ENCODE results near the gene KLRF2.
"Not testable (repeated sequence)": the region's sequence is repeated elsewhere in the genome, so short reads cannot be mapped to it uniquely, and the experiment has no call there.

KLRF2 gene

GRCh38 chr12:9867531-9867930 lies 13.8 kb upstream of the KLRF2 start:
- H3K36me3 ChIP-seq (ENCODE audit: insufficient read depth, low read length), result 0 out of 2 replicates have a peak, but pooled peaks cover 3% of the 10 kb centered on the region
- H3K27ac ChIP-seq (ENCODE audit: low read depth, low read length), result peak overlapping the region; percentile 37; the same call in 1 of the 2 replicates
- peaks cover 12% of the 10 kb centered on the region for H3K4me1 ChIP-seq (ENCODE audit: control insufficient read depth, insufficient read depth, low read length, unreplicated experiment)
- H2AFZ ChIP-seq (ENCODE audit: low read length, unreplicated experiment), result peak overlapping the region; percentile 14
- no peaks in the 10 kb centered on the region for H3K27me3 ChIP-seq (ENCODE audit: insufficient read depth, low read length)
- H3K4me3 ChIP-seq (ENCODE audit: low read depth, low read length), result peak overlapping the region; percentile 77
- peaks cover 40% of the 10 kb centered on the region for H3K79me2 ChIP-seq (ENCODE audit: control insufficient read depth, insufficient read depth, low read length, unreplicated experiment)

- Histone ChIP-seq H3K4me1 (ENCODE audit: control insufficient read depth, insufficient read depth, low read length, unreplicated experiment) (peaks cover 12% of the 10 kb centered on the region), H3K27me3 (ENCODE audit: insufficient read depth, low read length) (no peaks in the 10 kb centered on the region), H3K79me2 (ENCODE audit: control insufficient read depth, insufficient read depth, low read length, unreplicated experiment) (peaks cover 38% of the 10 kb centered on the region), H3K36me3 (ENCODE audit: insufficient read depth, low read length) (0 out of 2 replicates have a peak, but pooled peaks cover 3% of the 10 kb centered on the region), H3K4me3 (ENCODE audit: low read depth, low read length) (peak overlapping the region; percentile 77), H2AFZ (ENCODE audit: low read length, unreplicated experiment) (peak overlapping the region; percentile 9), H3K27ac (ENCODE audit: low read depth, low read length) (peak overlapping the region; percentile 89)
These were observed 12.9 kb upstream of the KLRF2 start for GRCh38 chr12:9868311-9868801.

- Histone ChIP-seq H2AFZ (ENCODE audit: low read length, unreplicated experiment) (peak overlapping the region; percentile 94), H3K27me3 (ENCODE audit: insufficient read depth, low read length) (no peaks in the 10 kb centered on the region), H3K4me3 (ENCODE audit: low read depth, low read length) (peak overlapping the region; percentile 77)
These were observed 12.4 kb upstream of the KLRF2 start for GRCh38 chr12:9868951-9869306.

GRCh38 chr12:9869307-9870161 lies 11.8 kb upstream of the KLRF2 start, which contains the start of gene CLEC2B:
CLEC2B (minus strand) TSS chr12:9869354.
- H3K36me3 ChIP-seq (ENCODE audit: insufficient read depth, low read length), result no peaks in the 10 kb centered on the region
- H3K27me3 ChIP-seq (ENCODE audit: insufficient read depth, low read length), result no peaks in the 10 kb centered on the region
- peaks cover 12% of the 10 kb centered on the region for H3K4me1 ChIP-seq (ENCODE audit: control insufficient read depth, insufficient read depth, low read length, unreplicated experiment)
- H2AFZ ChIP-seq (ENCODE audit: low read length, unreplicated experiment), result peak within 1 kb of the TSS; percentile 94
- peaks cover 30% of the 10 kb centered on the region for H3K79me2 ChIP-seq (ENCODE audit: control insufficient read depth, insufficient read depth, low read length, unreplicated experiment)
- H3K27ac ChIP-seq (ENCODE audit: low read depth, low read length), result peak within 1 kb of the TSS; percentile 89
- peak within 1 kb of the TSS; percentile 77 for H3K4me3 ChIP-seq (ENCODE audit: low read depth, low read length)

More at GRCh38 chr12:9868951-9869306, 12.4 kb upstream of the KLRF2 start:
- Histone ChIP-seq H3K79me2 (ENCODE audit: control insufficient read depth, insufficient read depth, low read length, unreplicated experiment) (peaks cover 33% of the 10 kb centered on the region), H3K4me1 (ENCODE audit: control insufficient read depth, insufficient read depth, low read length, unreplicated experiment) (peaks cover 12% of the 10 kb centered on the region), H3K36me3 (ENCODE audit: insufficient read depth, low read length) (0 out of 2 replicates have a peak, but pooled peaks cover under 1% of the 10 kb centered on the region), H3K27ac (ENCODE audit: low read depth, low read length) (peak overlapping the region; percentile 89)

- peaks cover 28% of the 10 kb centered on the region for H3K79me2 ChIP-seq (ENCODE audit: control insufficient read depth, insufficient read depth, low read length, unreplicated experiment)
- peak overlapping the region; percentile 94 for H2AFZ ChIP-seq (ENCODE audit: low read length, unreplicated experiment)
- no peaks in the 10 kb centered on the region for H3K27me3 ChIP-seq (ENCODE audit: insufficient read depth, low read length)
- no peaks in the 10 kb centered on the region for H3K36me3 ChIP-seq (ENCODE audit: insufficient read depth, low read length)
- peak overlapping the region; percentile 77 for H3K4me3 ChIP-seq (ENCODE audit: low read depth, low read length)
- peak overlapping the region; percentile 89 for H3K27ac ChIP-seq (ENCODE audit: low read depth, low read length)
- peaks cover 12% of the 10 kb centered on the region for H3K4me1 ChIP-seq (ENCODE audit: control insufficient read depth, insufficient read depth, low read length, unreplicated experiment)
These were observed 10.9 kb upstream of the KLRF2 start for GRCh38 chr12:9870286-9870866.

GRCh38 chr12:9872162-9872561 lies 9.1 kb upstream of the KLRF2 start:
- H3K27ac ChIP-seq (ENCODE audit: low read depth, low read length), result no peak overlapping the region
- H3K79me2 ChIP-seq (ENCODE audit: control insufficient read depth, insufficient read depth, low read length, unreplicated experiment), result peaks cover 13% of the 10 kb centered on the region

GRCh38 chr12:9872742-9873141 lies 8.5 kb upstream of the KLRF2 start:
- no peak overlapping the region for H2AFZ ChIP-seq (ENCODE audit: low read length, unreplicated experiment)
- H3K27me3 ChIP-seq (ENCODE audit: insufficient read depth, low read length), result no peaks in the 10 kb centered on the region
- H3K27ac ChIP-seq (ENCODE audit: low read depth, low read length), result no peak overlapping the region
- H3K79me2 ChIP-seq (ENCODE audit: control insufficient read depth, insufficient read depth, low read length, unreplicated experiment), result peaks cover 7% of the 10 kb centered on the region
- peaks cover 6% of the 10 kb centered on the region for H3K4me1 ChIP-seq (ENCODE audit: control insufficient read depth, insufficient read depth, low read length, unreplicated experiment)
- no peak overlapping the region for H3K4me3 ChIP-seq (ENCODE audit: low read depth, low read length)
- H3K36me3 ChIP-seq (ENCODE audit: insufficient read depth, low read length), result no peaks in the 10 kb centered on the region

More at GRCh38 chr12:9872162-9872561, 9.1 kb upstream of the KLRF2 start:
- peaks cover 6% of the 10 kb centered on the region for H3K4me1 ChIP-seq (ENCODE audit: control insufficient read depth, insufficient read depth, low read length, unreplicated experiment)
- H3K36me3 ChIP-seq (ENCODE audit: insufficient read depth, low read length), result no peaks in the 10 kb centered on the region
- no peaks in the 10 kb centered on the region for H3K27me3 ChIP-seq (ENCODE audit: insufficient read depth, low read length)
- H3K4me3 ChIP-seq (ENCODE audit: low read depth, low read length), result no peak overlapping the region
- H2AFZ ChIP-seq (ENCODE audit: low read length, unreplicated experiment), result no peak overlapping the region

GRCh38 chr12:9876120-9876519 lies 5.2 kb upstream of the KLRF2 start:
- not testable (repeated sequence) for H3K36me3 ChIP-seq (ENCODE audit: insufficient read depth, low read length); H2AFZ ChIP-seq (ENCODE audit: low read length, unreplicated experiment); H3K27ac ChIP-seq (ENCODE audit: low read depth, low read length)

GRCh38 chr12:9880532-9881078 lies 684 bp upstream of the KLRF2 start:
- no peak overlapping the region for H2AFZ ChIP-seq (ENCODE audit: low read length, unreplicated experiment)
- H3K27ac ChIP-seq (ENCODE audit: low read depth, low read length), result no peak overlapping the region
- no peaks in the 10 kb centered on the region for H3K36me3 ChIP-seq (ENCODE audit: insufficient read depth, low read length)
- no peaks in the 10 kb centered on the region for H3K79me2 ChIP-seq (ENCODE audit: control insufficient read depth, insufficient read depth, low read length, unreplicated experiment)
- no peaks in the 10 kb centered on the region for H3K27me3 ChIP-seq (ENCODE audit: insufficient read depth, low read length)
- H3K4me3 ChIP-seq (ENCODE audit: low read depth, low read length), result no peak overlapping the region
- no peaks in the 10 kb centered on the region for H3K4me1 ChIP-seq (ENCODE audit: control insufficient read depth, insufficient read depth, low read length, unreplicated experiment)

More at GRCh38 chr12:9876120-9876519, 5.2 kb upstream of the KLRF2 start:
- H3K4me3 ChIP-seq (ENCODE audit: low read depth, low read length); H3K79me2 ChIP-seq (ENCODE audit: control insufficient read depth, insufficient read depth, low read length, unreplicated experiment); H3K27me3 ChIP-seq (ENCODE audit: insufficient read depth, low read length); H3K4me1 ChIP-seq (ENCODE audit: control insufficient read depth, insufficient read depth, low read length, unreplicated experiment): not testable (repeated sequence)

- Histone ChIP-seq H3K4me3 (ENCODE audit: low read depth, low read length) (no peak overlapping the region), H3K79me2 (ENCODE audit: control insufficient read depth, insufficient read depth, low read length, unreplicated experiment) (no peaks in the 10 kb centered on the region), H3K36me3 (ENCODE audit: insufficient read depth, low read length) (no peaks in the 10 kb centered on the region), H2AFZ (ENCODE audit: low read length, unreplicated experiment) (no peak overlapping the region), H3K27me3 (ENCODE audit: insufficient read depth, low read length) (no peaks in the 10 kb centered on the region), H3K4me1 (ENCODE audit: control insufficient read depth, insufficient read depth, low read length, unreplicated experiment) (no peaks in the 10 kb centered on the region), H3K27ac (ENCODE audit: low read depth, low read length) (no peak overlapping the region)
These were observed 699 bp downstream of the KLRF2 start for GRCh38 chr12:9881988-9882387.

All from ACC112 (cell line).